NCI-H2227 treated with DMSO at 0.1 percent for 48 hours (cell line): ENCODE measurements around the gene CDKAL1.

Experiments
- DNase-seq: peaks from one replicate; lab custom pipeline; 2025; lab: John Stamatoyannopoulos, UW

The CDKAL1 gene

DNA sequence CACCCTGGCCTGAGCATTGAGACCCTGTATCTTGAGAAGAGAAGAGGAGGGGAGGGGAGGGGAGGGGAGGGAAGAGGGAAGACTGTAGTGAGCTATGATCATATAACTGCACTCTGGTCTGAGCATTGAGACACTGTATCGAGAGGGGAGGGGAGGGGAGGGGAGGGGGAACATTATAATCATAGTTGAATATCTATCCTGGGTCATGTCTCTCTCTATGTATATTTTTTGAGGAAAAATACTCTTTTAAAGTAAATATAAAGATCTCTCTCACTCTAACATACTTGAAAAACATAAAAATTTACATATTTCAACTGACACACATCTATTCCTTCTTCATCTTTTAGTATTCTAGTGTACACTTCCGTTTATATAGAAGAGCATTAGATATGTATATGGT is 431.0 kb downstream of the CDKAL1 start:
- no peak for DNase-seq

DNA sequence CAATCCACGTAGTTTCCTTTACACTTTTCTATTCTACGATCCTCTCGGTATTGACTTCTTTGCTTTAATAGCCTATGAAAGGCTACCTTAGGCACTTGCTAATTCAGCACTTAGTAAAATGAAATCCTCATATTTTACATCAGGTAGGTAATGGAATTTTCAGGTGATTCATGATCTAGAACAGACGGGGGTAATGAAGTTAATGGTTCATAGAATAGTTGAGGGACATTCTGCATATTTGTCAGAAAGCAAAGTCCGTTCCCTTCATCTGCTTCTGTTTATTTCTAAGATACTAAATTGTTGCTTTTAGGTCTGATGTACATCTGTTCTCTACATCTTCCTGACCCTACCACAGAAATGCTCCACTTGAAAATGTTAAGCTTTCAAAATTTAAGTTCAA is 431.7 kb downstream of the CDKAL1 start:
- DNase-seq: no peak

DNA sequence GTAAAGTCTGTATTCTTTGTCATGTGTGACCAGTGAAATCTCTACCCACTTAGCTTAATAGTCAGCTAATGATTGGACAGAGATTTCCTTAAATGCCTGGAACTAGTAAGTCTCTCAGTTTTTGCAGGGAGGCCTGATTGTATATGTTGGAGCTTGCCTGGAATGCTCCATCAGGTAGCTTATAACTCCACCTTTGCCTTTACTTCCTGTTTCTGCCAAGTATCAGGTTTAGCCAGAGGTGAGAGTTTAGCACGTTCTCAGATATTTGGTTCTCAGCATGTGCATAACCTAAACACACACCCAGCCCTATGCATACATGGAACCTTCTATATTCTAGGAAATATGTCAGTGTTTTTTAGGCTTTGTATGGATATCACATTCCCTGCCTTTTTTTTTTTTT is 435.3 kb downstream of the CDKAL1 start:
- DNase-seq: no peak

DNA sequence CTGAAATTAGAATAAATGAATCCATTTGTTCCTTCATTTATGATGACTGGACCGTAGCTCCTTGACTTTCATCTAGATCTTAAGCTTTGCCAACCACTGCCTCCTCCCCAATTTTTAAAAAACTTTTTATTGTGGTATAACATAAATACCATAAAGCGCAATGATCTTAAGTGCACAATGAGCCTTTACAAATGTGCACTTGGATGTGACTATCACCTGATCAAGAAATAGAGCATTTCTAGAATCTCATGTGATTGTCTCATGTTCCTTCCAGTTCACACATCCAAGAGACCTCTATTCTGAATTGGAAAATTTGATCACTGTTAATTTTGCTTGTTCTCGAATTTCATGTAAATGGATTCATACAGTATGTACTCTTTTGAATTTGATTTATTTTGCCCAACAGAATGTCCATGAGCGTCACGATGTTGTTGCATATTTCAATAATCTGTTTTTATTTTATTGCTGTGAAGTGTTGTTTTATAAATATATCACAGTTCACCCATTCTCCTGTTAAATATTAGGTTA is 442.2 kb downstream of the CDKAL1 start:
- no peak for DNase-seq

DNA sequence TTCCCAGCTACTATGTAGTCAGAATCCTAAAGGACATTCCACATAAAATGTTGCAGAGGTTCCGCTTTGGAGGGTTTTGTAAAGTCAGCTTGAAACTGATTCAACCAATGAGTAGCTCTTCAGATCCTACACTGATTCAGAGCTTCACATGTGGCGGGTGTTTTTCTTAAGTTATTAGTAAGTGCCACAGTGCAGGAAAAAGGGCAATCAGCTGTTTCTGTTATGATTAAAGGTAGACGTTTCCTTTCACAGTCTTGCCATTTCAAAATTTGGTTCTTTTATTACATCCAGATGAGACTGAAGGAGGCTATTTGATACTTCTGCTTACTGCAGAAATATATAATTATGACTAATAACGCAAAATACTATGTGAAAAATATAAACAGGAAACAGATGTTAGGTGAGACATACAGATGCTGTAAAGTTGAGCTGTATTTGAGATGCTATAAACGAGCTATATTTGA is 443.9 kb downstream of the CDKAL1 start:
- peak; percentile 23 for DNase-seq

DNA sequence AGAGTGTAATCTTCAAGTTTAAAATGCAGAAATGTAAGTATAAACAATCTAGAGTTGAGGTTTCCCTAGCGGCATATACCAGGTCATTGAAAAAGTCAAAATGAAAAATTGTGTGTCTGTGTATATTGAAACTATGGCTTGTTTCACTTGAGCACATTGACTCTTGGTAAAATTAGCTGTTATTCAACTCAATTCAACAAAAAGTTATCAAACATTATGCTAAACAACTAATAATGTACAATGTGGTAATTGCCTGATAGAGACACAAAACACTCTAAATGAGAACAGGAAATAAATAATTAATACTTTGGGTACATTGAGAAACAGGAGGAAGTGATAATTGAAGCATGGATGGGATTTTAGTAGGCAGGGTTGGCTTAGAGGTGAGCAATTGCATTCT is 444.8 kb downstream of the CDKAL1 start:
- DNase-seq: no peak

DNA sequence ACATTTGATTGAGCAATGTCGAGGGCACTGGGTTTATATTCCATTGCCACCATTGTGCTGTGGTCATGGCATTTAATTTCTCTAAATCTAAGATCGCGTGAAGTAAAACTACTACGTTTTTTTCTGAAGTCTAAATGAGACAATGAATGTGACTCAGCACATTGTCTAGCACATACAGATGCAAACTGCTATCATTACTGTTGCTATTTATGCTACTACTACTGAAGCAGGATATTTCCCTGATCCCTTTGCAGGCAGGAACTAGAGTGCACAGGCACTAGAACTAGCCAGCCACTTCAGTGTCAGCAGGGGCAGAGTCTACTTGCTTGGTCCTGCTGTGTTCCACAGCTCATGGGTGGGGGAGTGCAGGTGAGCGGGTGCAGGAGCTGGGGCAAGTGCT is 449.7 kb downstream of the CDKAL1 start:
- DNase-seq: no peak

DNA sequence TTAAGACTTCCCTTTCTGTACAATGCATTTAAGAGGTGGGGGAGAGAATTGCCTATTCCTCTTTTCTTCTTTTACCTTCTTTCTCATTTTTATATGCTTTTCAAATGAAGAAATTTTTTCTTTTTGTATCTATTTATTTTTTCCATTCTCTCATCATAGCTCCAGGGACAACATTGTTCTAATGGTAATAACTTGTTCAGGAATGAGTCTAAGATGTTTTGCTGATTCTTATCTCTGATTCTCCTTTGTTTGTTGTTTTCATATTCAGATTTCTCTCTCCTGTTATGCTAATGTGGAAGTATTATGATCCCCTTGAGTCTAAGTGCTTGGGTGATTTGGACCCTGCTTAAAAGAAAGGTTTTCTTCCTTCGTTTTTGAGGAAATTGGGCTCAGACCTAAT is 451.6 kb downstream of the CDKAL1 start:
- DNase-seq: no peak

DNA sequence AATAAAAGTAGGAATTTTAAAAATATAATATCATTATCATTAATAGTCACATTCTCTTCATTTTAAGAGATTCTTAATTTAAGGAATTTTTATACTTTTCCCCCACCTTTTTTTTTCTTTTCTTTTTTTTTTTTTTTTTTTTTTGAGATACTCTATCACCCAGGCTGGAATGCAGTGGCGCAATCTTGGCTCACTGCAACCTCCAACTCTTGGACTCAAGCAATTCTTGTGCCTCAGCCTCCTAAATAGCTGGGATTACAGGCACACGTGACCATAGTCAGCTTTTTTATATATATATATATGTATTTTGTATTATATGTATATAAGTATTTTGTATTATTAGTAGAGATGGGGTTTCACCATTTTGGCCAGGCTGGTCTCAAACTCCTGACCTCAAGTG is 457.7 kb downstream of the CDKAL1 start:
- DNase-seq: no peak

DNA sequence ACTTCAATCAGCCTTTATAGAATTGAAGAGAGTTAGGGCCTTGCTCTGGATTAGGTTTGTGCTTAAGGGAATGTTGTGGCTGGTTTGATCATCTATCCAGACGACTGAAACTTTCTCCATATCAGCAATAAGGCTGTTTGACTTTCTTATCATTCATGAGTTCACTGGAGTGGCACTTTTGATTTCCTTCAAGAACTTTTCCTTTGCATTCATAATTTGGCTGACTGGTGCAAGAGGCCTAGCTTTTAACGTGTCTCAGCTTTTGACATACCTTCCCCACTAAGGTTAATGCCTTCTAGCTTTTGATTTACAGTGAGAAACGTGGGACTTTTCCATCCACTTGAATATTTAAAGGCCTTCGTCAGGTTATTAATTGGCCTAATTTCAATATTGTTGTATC is 461.8 kb downstream of the CDKAL1 start:
- no peak for DNase-seq

DNA sequence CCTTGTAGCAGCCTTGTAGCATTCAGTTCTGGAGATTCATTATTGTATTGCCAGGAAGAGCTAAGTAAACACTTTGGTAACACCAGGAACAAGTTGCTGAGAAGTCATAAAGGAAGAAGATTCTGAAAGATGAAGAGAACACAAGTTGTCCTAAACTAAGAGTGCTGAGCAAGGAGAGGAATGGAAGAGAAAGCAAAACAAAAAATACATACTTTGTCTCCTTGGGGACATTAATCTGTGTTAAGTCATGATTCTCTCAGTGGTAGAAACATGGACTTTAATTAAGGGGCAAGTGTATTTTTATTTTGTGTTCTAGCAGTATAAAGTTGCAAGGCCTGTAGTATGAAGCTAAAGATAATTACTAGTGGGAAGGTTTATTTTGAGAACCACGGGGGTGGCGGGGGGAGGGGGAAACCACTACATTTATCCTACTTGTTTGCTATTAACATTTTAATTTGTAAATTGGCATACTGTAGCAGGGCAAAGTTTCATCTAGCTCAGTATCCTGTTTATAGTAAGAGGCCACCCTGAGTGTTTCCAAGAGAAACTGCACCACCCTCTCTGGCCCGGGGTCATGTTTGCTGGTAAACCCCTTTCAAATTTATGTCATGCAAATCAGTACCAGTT is 463.0 kb downstream of the CDKAL1 start:
- DNase-seq: no peak

DNA sequence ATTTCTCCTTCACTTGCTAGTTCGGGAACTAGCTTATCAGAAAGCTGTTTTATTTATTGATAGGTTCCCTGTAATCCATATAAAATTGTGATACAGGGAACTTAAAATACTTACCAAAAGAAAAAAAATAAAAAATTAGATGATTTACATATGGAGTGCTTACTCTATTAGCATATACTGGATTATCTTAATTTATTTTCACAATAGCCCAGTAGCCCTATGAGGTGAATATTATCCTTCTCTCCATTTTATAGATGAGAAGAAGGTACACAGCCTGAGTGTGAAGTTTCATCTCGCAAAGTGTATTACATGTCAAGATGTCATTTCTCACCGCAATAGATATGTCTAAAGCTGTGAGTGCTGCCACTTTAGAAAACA is 463.5 kb downstream of the CDKAL1 start:
- DNase-seq: no peak

DNA sequence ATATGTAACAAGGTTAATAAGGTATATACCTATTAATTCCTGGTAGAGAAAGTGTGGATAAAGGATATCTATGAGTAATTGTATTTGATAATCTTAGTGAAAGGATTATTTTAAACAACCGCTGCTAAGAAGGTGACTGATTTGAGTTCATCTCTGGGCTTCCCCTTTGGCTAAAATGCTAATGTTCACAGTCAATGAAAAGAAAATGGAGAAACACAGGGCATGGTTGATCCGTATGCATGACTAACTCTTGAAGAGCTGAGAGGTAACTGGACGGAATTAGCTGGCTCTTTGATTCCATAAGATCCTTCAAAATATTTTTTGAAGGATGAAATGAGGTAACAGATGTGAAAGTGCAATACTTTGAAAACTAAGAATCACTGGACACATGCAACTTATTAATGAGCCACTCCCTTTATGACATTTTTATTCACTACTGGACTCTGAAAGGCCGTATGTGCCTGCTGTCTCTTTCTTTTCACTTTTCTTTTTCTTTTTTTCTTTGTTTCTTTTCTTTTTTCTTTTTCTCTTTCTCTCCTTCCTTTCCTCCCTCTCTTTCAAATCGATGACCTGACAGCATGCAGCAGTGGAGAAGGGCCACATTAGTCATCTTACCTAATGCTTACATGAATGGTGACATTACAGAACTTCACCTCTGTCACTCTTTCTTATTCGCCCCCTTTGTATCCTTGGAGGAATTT is 464.6 kb downstream of the CDKAL1 start:
- no peak for DNase-seq

DNA sequence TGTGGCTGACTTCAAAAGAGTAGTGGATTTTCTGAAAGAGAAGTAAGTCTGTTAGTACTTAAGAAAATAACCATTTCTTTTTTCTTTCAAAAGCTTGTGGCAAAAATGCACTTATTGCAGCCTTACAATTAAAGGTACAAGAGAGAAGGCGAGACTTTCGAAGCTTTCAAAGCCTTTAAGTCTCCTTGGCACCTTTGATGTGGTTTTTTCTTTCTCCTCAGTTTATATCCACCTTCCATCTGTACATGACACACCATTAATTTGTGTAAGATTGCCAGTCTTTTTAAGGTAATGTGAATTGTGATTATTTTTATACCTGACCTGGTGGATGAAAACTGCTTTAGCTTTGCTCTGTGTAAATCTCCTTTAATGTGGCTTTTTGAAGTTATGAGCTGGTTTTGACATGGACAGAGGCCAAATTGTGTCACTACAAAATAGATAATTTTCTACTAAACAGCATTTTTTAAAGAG is 466.1 kb downstream of the CDKAL1 start:
- no peak for DNase-seq

DNA sequence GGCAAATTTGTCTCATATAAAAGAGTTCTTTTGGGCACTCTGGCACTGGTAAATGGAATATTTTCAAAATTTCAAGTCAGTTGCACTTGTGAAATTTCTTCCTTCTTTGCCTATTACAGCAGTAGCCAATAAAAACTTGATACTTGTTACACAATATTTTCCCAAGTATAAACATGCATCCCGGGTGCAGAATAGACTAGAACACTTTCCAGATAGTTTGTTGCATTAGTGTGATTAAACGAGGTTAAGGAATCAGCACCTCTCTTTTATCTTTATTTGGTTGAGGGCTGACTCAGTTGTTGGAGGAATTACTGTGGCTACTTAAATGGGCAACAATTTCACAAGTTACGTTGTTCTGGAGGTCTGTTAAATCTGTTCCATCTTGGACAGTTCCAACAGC is 467.5 kb downstream of the CDKAL1 start:
- DNase-seq: no peak

DNA sequence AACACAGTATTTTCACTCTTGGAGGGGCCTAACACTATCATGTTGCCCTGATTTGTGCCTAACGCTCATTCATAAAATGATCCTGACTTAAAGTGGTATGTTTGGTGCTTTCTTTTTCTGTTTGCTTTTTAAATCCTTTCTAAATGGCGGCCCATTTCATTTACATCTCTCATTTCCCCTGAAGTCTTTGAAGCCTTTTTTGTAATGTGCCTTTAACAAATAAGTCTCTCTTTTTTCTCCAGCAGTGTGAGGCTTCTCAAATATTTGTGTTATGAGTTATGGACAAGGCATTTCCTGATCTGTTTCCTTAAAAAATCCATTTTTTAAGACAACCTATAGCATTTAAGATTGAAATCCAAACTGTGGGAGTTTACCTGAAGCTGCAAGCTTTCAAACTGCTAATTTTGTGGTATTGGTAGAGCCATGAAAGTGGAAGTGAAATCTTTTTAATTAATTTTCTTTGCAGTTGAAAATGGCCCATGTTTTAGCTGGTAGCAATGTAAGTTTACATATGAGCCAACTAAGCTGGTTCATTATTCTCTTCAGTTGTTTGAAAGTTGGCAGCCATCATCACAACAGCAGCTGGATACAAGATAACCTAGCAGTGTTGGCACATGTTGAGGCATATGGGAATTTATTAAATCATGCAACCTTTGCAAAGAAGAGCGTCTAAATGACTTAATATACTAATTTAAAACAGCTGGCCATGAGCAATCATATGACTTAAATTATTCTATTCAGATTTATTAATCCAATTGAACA is 469.7 kb downstream of the CDKAL1 start:
- no peak for DNase-seq

DNA sequence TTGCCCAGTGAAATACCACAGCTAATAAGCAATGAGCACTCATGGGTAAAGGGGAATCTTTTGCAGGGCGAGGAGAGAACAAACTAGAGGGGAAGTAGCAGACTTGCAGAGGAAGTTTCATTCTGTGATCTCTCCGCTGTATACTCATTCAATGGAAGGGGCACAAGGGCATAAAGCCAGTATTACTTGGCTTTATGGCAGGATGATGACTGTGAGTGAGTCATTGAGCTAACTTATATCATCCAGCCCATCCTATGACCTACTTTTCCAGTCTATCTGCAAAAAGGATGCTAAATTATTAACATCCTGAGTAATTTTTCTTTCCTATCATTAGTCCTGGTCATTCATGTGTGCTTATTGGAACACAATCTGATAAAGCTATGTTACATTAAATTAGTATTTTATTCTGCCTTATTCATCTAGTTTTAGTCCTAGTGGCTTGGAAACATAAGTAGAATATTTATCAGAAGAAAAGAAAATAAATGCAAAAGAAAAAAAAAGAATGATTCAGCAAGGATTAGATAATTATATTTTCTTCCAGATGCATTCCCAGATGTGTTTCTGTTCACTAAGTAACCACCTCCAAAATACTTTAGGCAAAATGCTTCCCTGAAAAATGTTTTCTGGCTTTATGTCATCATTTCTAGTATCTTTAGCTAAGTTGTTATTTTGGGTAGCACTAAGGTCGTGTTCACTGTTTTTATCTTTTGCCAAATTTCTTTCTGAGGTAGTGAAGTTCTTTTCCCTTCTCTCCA is 471.7 kb downstream of the CDKAL1 start:
- no peak for DNase-seq

DNA sequence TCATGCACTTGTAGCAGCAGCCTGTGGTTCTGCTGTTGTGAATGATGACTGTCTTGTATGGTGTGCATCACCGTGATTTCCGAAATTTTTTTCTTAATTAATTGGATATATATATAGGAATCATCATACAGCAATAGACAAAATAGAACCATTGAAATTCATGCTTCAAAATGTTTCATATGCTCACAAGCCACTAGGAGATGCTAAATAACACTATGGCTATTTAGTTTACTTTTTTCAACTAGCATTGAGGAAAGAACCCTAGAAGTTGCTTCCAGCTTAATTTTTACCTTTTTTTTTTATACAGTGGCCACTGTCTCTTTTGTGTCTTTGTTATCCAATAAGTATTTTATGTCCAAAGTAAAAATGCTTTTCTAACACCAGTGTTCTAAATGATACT is 485.4 kb downstream of the CDKAL1 start:
- DNase-seq: no peak

DNA sequence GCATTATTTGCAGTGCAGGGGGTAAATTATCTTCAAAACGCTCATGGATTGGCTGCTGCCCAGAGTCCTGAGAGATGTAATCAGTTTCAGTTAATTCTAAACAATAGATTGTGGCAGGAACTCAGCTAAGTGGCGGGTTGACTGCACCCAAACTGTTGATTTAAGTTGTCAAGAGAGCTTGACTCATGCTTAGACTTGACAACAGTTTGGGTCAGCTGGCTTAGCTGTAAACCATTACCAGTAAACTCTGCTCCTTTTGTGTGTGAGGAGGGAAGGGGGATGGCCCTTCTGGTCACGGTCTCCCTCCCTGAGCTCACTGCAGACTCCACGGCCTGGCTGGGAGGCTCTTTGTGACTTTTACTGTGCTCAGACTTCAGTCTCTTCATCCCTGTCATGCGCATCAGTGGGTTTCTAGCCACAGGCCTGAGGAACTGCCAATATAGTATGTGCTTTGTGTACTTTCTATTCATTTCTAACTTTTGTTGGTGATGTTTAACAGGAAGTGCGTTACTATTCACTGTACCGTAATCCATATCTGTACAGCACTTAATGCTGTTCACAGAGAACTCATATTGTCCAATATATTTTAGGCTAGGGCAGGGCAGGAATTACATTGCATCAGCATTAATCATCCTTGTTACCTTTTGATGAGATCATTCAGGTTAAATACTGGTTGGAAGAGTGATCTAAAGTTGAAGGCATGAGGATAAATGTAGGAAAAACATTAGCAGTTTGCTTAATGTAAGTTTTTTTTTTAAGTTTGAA is 488.3 kb downstream of the CDKAL1 start:
- no peak for DNase-seq

DNA sequence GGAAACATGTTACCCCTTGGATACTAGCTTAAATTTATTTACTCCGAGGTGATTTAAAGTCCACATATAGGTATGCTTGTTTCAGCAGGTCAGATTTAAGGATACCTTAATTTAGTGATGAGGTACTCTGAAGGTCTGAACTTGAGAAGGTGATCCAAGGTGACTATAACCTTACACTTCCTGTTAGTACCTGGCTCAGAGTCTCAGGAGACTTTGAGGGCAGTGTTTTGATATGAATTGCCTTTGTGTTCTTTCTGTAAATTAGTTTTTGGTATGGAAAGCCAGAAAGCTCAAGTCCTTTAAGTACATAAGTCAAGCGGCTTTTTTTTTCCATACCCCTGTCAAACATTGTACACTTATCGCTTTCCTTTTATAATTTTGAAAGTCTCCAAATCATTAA is 489.0 kb downstream of the CDKAL1 start:
- no peak for DNase-seq

DNA sequence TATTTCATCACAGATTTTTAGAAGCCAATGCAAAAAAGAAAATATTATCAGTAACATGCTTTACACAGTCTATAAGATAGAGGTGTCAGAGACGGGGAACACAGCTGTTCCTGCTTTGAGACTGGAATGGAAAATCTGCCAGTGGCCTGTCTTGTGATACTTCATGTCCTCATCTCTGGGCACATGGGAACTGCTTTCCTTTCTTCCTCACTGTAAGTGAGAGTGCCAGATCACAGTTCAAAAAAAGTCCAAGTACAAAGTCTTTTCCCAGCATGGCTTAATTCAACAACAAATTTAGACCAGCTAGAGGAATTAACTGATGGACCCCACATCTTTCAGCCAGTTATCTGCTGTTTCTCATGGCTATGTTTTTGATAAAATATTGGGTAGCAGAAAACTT is 490.4 kb downstream of the CDKAL1 start:
- no peak for DNase-seq
